Limb (tissue), 2 donors: Measurements from ENCODE around the gene DNAJC17.

Source experiments
- DNase-seq, 2 donors: peaks; one replicate each; pipeline ENCODE4 v3.0.0-alpha.2; 2016; ENCODE audit errors: extremely low spot score in 2 of 2

The DNAJC17 gene

DNA sequence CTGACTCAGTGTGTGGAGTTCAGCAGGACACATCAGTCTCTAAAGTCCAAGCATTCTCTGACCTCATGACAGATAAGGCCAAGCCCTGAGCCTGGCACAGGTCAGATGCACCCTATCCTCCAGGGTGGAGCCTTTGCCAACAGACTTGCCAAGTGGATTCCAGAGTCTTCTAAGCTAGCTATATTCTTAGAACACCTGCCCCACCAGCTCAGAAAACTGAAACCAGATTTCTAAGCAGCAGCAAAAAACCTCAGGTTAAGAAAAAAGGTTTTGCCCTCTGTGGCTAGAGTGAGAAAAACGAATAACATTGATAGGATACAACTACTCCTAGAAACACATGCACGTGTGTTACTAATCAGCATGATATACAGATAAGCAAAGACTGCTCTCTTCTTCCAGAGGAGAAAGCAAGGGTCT, 63.8 kb downstream of the DNAJC17 start:
- no peak for DNase-seq

DNA sequence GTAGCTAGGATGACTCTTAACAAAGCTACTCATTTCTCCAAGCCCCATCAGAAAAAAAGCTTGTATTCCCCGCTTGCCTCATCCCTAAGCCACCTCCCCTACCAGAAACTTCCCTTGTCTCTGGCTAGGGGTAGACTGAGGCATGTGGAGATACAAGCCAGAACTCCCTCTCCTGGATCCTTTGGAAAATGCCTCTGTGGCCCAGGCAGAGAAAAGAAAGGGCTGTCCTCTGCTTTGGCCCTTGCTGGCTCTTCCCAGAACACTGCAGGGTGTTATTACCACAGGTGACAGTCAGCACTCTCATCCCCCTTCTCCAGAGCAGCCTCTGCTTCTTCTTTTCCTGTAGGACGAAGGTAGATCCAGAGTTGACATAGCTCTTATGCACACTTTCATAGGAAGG, 67.4 kb downstream of the DNAJC17 start:
- DNase-seq = no peak

DNA sequence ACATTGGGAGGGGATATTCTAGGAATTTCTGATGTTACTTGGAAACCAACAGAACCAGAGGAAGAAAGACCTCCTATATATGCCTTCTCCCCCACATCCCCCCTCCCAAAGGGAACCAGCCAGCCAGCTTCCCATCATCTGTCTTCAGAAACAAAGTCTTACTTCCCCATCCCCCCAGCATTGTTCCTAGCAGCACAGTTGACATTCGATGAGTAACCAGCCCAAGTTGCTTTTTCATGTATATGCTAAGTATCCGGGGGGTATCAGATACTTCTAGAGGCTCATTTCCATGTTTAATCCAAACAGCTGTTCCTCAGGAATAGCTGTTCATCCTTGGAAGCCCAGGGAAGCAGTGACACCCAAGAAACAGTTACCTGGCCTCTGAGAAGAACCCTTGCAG, 68.2 kb downstream of the DNAJC17 start:
- no peak for DNase-seq

- no peak for DNase-seq
Observed at GRCh38 chr15:40737048-40737447, 70.2 kb downstream of the DNAJC17 start.

- DNase-seq = no peak
Observed at GRCh38 chr15:40736575-40736974, 70.7 kb downstream of the DNAJC17 start.

DNA sequence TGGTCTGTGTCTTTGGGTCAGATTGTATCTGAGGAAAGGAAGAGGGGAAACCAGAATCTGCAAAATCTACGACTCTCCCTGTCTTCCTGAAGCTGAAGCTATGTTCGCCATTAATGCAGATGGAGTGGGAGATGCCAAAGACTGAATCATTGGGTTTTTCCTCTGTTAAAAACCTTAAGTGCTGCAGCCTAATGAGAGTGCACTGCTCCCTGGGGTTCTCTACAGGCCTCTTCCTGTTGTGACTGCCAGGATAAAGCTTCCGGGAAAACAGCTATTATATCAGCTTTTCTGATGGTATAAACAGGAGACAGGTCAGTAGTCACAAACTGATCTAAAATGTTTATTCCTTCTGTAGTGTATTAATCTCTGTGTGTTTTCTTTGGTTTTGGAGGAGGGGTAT, 76.2 kb downstream of the DNAJC17 start:
- no peak for DNase-seq

DNA sequence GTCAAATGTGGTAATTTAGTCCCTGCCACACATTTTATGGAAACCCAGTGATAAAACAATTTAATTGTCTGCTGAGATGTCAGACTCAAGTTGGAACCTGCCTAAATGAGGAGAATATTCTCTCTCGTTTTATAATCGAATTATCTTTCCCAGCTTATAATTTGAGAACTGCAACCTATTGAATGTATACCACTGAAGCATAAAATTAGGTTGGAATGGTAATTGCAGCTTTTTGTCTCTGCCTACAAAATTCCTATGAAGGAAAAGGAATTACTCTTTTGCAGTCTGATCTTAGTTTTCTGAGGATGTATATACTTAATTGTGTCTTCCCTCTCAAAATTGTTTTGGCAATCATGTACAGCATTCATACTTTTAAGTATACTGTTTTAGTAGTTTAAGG, 83.4 kb downstream of the DNAJC17 start:
- DNase-seq = no peak

DNA sequence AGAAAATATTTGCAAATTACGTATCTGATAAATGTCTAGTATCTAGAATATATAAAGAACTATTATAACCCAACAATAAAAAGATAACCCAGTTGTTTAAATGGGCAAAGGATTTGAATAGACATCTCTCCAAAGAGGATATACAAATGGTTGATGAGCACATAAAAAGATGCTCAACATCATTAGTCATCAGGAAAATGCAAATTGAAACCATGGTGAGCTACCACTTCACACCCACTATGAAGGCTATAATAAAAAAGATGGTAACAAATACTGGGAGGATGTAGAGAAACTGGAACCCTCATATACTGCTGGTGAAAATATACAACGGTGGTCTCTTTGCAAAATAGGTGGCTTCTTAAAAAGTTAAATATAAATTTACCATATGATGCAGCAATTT, 84.3 kb downstream of the DNAJC17 start:
- no peak for DNase-seq

- DNase-seq = no peak
Observed at GRCh38 chr15:40722354-40722753, 84.9 kb downstream of the DNAJC17 start.

GRCh38 chr15:40721701-40722100, 85.6 kb downstream of the DNAJC17 start:
- DNase-seq = no peak

GRCh38 chr15:40716165-40716564, 91.1 kb downstream of the DNAJC17 start:
- no peak for DNase-seq
